Keratinocyte (primary cell): ENCODE measurements around the gene FOCAD.

Source experiments
- CTCF ChIP-seq, 3 experiments: IDR thresholded peaks in 1 of 3; conservative IDR thresholded peaks in 1 of 3; optimal IDR thresholded peaks in 1 of 3; 2 replicates in 2 of 3; 3 replicates in 1 of 3; pipeline versions ENCODE3 to v1.5.1; 2011; ENCODE audit warnings: low read length in 3 of 3, mild to moderate bottlenecking in 3 of 3, moderate library complexity in 2 of 3, control low read depth in 1 of 3, inconsistent platforms in 1 of 3; ENCODE audit not compliant: insufficient read depth in 2 of 3; ENCODE audit errors: extremely low read depth in 1 of 3
- EZH2 ChIP-seq: IDR thresholded peaks from one replicate; pipeline ENCODE4 v1.6.1; 2012; ENCODE audit warnings: inconsistent platforms, mild to moderate bottlenecking, low read length, moderate library complexity

GRCh38 chr9:20984506-20984905, 300.4 kb downstream of the FOCAD start:
- TF ChIP-seq CTCF (optimal IDR thresholded peaks at IDR 0.05 in 1 of 3, IDR thresholded peaks at IDR 0.05 in 1 of 3, conservative IDR thresholded peaks at IDR 0.05 in 1 of 3; ENCODE audit: extremely low read depth in 1 of 3, insufficient read depth in 2 of 3, low read length in 3 of 3) (no peak), EZH2 (no peak)
